ENCODE results near the gene GTF3C4. TPM values are rescaled to one million over a fixed set of nuclear protein-coding genes. Genes with fewer than 3 reads are reported as not detected.

Gene GTF3C4
- polyA plus RNA-seq, 1 donor, result 13.7 TPM

DNA sequence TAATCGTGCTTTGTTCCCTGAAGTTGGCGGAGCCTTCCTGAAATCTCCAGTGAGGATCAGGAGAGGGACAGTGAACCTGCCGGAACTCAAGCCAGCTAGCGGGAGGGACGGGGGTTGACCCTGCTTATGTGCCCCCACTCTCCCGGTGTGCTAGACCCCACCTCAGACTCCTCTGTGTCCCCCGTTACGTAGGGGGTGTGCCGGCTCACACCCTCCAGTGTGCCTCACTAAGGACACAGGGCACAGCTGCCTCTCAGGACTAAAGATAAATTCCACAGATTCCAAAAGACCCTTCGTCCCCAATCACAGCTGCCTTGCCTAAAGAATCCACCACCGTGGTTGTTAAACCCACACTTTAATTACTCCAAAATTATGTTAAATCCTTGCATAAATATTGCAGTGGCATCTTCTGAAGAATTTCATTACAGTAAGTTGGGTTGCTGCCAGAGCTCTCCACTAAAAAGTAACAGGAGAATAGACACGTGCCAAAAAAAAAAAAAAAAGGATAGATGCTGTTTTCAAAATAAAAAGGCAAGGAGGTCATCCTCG, 73.7 kb downstream of the GTF3C4 start:
- no peaks in the 10 kb centered on the region for H3K9me3 ChIP-seq (ENCODE audit: control insufficient read depth, low read depth, low read length)
- peaks cover 10% of the 10 kb centered on the region for H3K4me1 ChIP-seq (ENCODE audit: control insufficient read depth, insufficient read depth, low read length)
- no peak overlapping the region for H3K4me3 ChIP-seq (ENCODE audit: low read length)
- no peak for DNase-seq
- no peak overlapping the region for H3K27ac ChIP-seq (ENCODE audit: low read length)
- peaks cover 42% of the 10 kb centered on the region for H3K27me3 ChIP-seq (ENCODE audit: control insufficient read depth, insufficient read depth, low read length)
- WGBS (ENCODE audit: insufficient coverage, low lambda C conversion rate), result no CpG with 5 or more reads among the region's 13 CpGs
- no peaks in the 10 kb centered on the region for H3K36me3 ChIP-seq (ENCODE audit: control insufficient read depth, insufficient read depth, low read length)

Other genes starting within 250 kb of the GTF3C4 start
- gene BARHL1, start 87.9 kb upstream of the GTF3C4 start, polyA plus RNA-seq, result 0.01 TPM
- gene DDX31, start 481 bp upstream of the GTF3C4 start, polyA plus RNA-seq, result 12.3 TPM
- 2.6 TPM for gene AK8, start 207.8 kb downstream of the GTF3C4 start, polyA plus RNA-seq
- gene SPACA9, start 208.4 kb downstream of the GTF3C4 start, polyA plus RNA-seq, result 2.5 TPM

All from large intestine (tissue), 3 donors.